ENCODE measurements around the gene ITFG2. TPM values are rescaled to one million over a fixed set of nuclear protein-coding genes. Genes with fewer than 3 reads are reported as not detected.
A peak's percentile ranks its signal among the peaks of the same experiment; 100 is the strongest.

Gene ITFG2
- total RNA-seq, 3 donors from 2014 or later (not counting 1 experiment from before 2014, with no cell fraction given): 58.6 to 72.0 (median 59.9) TPM

- peaks cover 16% of the 10 kb centered on the region for H3K4me1 ChIP-seq (ENCODE audit: control insufficient read depth, insufficient read depth, low read length)
- TF ChIP-seq, protein P1, sequence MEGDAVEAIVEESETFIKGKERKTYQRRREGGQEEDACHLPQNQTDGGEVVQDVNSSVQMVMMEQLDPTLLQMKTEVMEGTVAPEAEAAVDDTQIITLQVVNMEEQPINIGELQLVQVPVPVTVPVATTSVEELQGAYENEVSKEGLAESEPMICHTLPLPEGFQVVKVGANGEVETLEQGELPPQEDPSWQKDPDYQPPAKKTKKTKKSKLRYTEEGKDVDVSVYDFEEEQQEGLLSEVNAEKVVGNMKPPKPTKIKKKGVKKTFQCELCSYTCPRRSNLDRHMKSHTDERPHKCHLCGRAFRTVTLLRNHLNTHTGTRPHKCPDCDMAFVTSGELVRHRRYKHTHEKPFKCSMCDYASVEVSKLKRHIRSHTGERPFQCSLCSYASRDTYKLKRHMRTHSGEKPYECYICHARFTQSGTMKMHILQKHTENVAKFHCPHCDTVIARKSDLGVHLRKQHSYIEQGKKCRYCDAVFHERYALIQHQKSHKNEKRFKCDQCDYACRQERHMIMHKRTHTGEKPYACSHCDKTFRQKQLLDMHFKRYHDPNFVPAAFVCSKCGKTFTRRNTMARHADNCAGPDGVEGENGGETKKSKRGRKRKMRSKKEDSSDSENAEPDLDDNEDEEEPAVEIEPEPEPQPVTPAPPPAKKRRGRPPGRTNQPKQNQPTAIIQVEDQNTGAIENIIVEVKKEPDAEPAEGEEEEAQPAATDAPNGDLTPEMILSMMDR (IDR thresholded peaks at IDR 0.05): no peak
- H3K27me3 ChIP-seq (ENCODE audit: control insufficient read depth, insufficient read depth, low read length): no peaks in the 10 kb centered on the region
- H3K27me3 Mint-ChIP-seq (ENCODE audit: low read depth in 2 of 2): no peaks in the 10 kb centered on the region
- ATAC-seq: no peak
- no peaks in the 10 kb centered on the region for H3K9me3 Mint-ChIP-seq
- no peak overlapping the region for H3K27ac Mint-ChIP-seq
- no peak overlapping the region for H3K4me3 ChIP-seq (ENCODE audit: low read length)
- peaks cover 9% of the 10 kb centered on the region for H3K36me3 ChIP-seq (ENCODE audit: control insufficient read depth, insufficient read depth, low read length)
- H3K9me3 ChIP-seq (ENCODE audit: control insufficient read depth, insufficient read depth, low read length): no peaks in the 10 kb centered on the region
- no peaks in the 10 kb centered on the region for H3K36me3 Mint-ChIP-seq
- intact Hi-C loops (cut with micrococcal nuclease): no loop called here
- peak overlapping the region; percentile 84 for H3K4me3 Mint-ChIP-seq
- H3K4me1 Mint-ChIP-seq: peaks cover 10 to 18% of the 10 kb centered on the region in 2 donors
- 96% methylated on average over 21 of the region's 21 CpGs for WGBS (ENCODE audit: insufficient coverage)
- DNase-seq: no peak
- H3K27ac ChIP-seq (ENCODE audit: low read length): no peak overlapping the region
Measured at GRCh38 chr12:2793561-2793960, 18.9 kb upstream of the ITFG2 start.

- H3K4me1 ChIP-seq (ENCODE audit: control insufficient read depth, insufficient read depth, low read length): peaks cover 16% of the 10 kb centered on the region
- H3K27me3 ChIP-seq (ENCODE audit: control insufficient read depth, insufficient read depth, low read length): no peaks in the 10 kb centered on the region
- H3K36me3 ChIP-seq (ENCODE audit: control insufficient read depth, insufficient read depth, low read length): peaks cover 15% of the 10 kb centered on the region
- DNase-seq (peak; percentile 26 to 45), ATAC-seq (peak in 2 of 3 donors; percentile 2)
- 6% methylated on average over 49 of the region's 49 CpGs for WGBS (ENCODE audit: insufficient coverage)
- Mint-ChIP-seq H3K4me1 (peaks cover 10 to 18% of the 10 kb centered on the region in 2 donors), H3K36me3 (no peaks in the 10 kb centered on the region), H3K9me3 (no peaks in the 10 kb centered on the region), H3K4me3 (peak overlapping the region; percentile 84), H3K27me3 (ENCODE audit: low read depth in 2 of 2) (no peaks in the 10 kb centered on the region), H3K27ac (peak overlapping the region in 1 of 2 donors; percentile 77)
- intact Hi-C loops (cut with micrococcal nuclease): no loop called here
- H3K27ac ChIP-seq (ENCODE audit: low read length): peak overlapping the region; percentile 44
- H3K4me3 ChIP-seq (ENCODE audit: low read length): peak overlapping the region; percentile 58
- H3K9me3 ChIP-seq (ENCODE audit: control insufficient read depth, insufficient read depth, low read length): no peaks in the 10 kb centered on the region
- TF ChIP-seq, protein P1 (IDR thresholded peaks at IDR 0.05): no peak
Measured at GRCh38 chr12:2794191-2794735, 18.2 kb upstream of the ITFG2 start.

DNA sequence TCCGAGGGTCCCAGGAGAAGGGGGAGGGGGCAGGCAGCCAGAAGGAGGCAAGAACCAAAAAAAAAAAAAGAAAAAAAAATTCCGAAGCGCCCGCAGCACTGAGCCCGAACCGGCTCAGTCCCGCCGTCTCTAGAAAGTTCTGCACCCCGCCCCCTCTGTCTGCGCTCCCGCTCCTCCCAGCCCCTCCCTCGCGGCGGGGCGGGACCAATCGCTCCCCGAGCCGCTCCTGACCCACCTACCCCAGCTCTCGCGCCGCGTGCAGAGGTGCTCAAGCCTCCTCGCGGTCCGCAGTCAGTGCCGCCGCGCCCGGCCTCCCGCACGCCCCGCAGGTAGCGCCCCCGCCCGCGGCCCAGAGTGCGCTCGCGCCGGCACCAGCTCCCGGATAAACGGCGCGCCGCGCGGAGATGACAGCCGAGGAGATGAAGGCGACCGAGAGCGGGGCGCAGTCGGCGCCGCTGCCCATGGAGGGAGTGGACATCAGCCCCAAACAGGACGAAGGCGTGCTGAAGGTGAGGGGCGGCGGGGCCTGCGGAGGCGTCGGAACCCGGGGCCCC is 17.7 kb upstream of the ITFG2 start, which contains the start of gene FKBP4:
Gene FKBP4, plus strand, starts transcription at position 235 of the 554 bp plus-strand sequence. Its CDS starts 170 bp downstream, at position 405.
- intact Hi-C loops (cut with micrococcal nuclease): no loop called here
- DNase-seq (peak; percentile 80 to 94), ATAC-seq (peak; percentile 91 to 94 (median 92))
- Mint-ChIP-seq H3K4me1 (peaks cover 10 to 18% of the 10 kb centered on the region in 2 donors), H3K27me3 (ENCODE audit: low read depth in 2 of 2) (no peaks in the 10 kb centered on the region), H3K36me3 (no peaks in the 10 kb centered on the region), H3K4me3 (peak within 1 kb of the TSS; percentile 86), H3K9me3 (no peaks in the 10 kb centered on the region), H3K27ac (peak within 1 kb of the TSS; percentile 49 to 86)
- Histone ChIP-seq H3K27ac (ENCODE audit: low read length) (peak within 1 kb of the TSS; percentile 44), H3K4me3 (ENCODE audit: low read length) (peak within 1 kb of the TSS; percentile 58), H3K27me3 (ENCODE audit: control insufficient read depth, insufficient read depth, low read length) (no peaks in the 10 kb centered on the region), H3K36me3 (ENCODE audit: control insufficient read depth, insufficient read depth, low read length) (peaks cover 21% of the 10 kb centered on the region), H3K4me1 (ENCODE audit: control insufficient read depth, insufficient read depth, low read length) (peaks cover 16% of the 10 kb centered on the region), H3K9me3 (ENCODE audit: control insufficient read depth, insufficient read depth, low read length) (no peaks in the 10 kb centered on the region)
- WGBS (ENCODE audit: insufficient coverage): under 1% methylated on average over 63 of the region's 63 CpGs
- TF ChIP-seq, protein P1 (IDR thresholded peaks at IDR 0.05): no peak

Data from natural killer cell (primary cell).